Measurements from ENCODE around the gene GRK1. TPM values are rescaled to one million over a fixed set of nuclear protein-coding genes. Genes with fewer than 3 reads are reported as not detected.

The GRK1 gene
- total and polyA plus RNA-seq, 2 experiments from 2014 or later = 0.17 TPM; not detected in 1

DNA sequence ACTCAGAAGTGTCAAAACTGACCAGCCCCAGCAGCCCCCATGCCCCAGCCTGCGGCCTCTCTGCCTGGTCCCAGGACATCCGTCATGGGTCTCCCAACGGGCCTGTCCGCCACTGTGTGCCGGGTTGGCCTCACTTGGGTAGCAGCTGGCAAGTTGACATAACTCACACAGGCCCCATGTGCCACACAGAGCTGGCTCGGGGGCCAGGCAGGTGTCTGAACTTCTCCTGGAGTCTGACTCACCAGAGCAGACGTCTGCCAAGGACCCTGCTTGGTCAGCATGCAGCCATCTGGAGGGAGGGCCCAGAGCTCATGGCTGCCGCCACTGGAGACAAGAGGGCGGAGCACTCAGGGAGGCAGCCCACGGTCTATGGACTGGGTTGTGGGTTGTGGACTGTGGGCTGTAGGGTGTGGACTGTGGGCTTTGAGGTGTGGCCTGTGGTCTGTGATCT, 60.0 kb downstream of the GRK1 start:
- no peaks in the 10 kb centered on the region for H4K20me1 ChIP-seq (ENCODE audit: insufficient read depth, poor library complexity, severe bottlenecking)
- no peak for DNase-seq (ENCODE audit: low spot score)
- H3K27me3 ChIP-seq = no peaks in the 10 kb centered on the region
- no peak overlapping the region for H3K4me3 ChIP-seq
- peak overlapping the region; percentile 72 for H3K27ac ChIP-seq
- no peaks in the 10 kb centered on the region for H3K9me2 ChIP-seq (replicated peaks; ENCODE audit: insufficient read depth)
- no peaks in the 10 kb centered on the region for H3K9me3 ChIP-seq (ENCODE audit: low read depth)
- TF ChIP-seq, protein P1, sequence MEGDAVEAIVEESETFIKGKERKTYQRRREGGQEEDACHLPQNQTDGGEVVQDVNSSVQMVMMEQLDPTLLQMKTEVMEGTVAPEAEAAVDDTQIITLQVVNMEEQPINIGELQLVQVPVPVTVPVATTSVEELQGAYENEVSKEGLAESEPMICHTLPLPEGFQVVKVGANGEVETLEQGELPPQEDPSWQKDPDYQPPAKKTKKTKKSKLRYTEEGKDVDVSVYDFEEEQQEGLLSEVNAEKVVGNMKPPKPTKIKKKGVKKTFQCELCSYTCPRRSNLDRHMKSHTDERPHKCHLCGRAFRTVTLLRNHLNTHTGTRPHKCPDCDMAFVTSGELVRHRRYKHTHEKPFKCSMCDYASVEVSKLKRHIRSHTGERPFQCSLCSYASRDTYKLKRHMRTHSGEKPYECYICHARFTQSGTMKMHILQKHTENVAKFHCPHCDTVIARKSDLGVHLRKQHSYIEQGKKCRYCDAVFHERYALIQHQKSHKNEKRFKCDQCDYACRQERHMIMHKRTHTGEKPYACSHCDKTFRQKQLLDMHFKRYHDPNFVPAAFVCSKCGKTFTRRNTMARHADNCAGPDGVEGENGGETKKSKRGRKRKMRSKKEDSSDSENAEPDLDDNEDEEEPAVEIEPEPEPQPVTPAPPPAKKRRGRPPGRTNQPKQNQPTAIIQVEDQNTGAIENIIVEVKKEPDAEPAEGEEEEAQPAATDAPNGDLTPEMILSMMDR (IDR thresholded peaks at IDR 0.05; ENCODE audit: poor library complexity) = no peak
- TF ChIP-seq EZH2 (IDR thresholded peaks at IDR 0.05; ENCODE audit: borderline replicate concordance) (no peak), EZH2phosphoT487 (IDR thresholded peaks at IDR 0.05; ENCODE audit: low read depth, severe bottlenecking, unreplicated experiment) (no peak)
- peak overlapping the region; percentile 88 for H3K4me2 ChIP-seq
- peaks cover 6% of the 10 kb centered on the region for H3K4me1 ChIP-seq (ENCODE audit: insufficient read depth)
- H3K79me2 ChIP-seq = no peaks in the 10 kb centered on the region
- no peaks in the 10 kb centered on the region for H3K36me3 ChIP-seq (replicated peaks; ENCODE audit: insufficient read depth, low read depth)
- no peak overlapping the region for H2AFZ ChIP-seq
- WGBS (ENCODE audit: low lambda C conversion rate, missing lambda C conversion rate) = 85% methylated on average over 10 of the region's 10 CpGs

DNA sequence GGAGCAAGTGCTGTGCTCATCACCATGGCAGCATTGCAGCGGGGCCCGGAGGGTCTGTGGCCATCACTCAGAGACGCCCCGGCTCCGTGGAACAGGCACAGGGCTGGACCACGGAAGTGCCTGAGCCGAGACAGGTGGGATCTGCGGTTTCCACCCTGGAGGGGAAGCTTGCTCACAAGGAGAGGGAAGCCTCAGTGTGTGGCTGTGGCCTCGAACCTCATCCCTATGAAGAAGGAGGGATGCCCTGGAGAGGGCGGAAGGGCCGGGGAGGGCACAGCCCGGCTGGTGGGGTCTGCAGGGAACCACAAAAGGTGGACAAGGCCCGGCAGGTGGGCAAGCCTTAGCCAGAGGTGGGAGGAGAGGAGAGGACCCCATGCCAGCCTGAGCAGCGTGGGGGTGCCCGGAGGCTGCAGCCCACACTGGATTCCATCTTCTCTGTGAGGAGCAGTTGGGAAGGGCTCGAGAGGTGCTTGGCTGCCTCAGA, 61.6 kb downstream of the GRK1 start:
- TF ChIP-seq EZH2phosphoT487 (IDR thresholded peaks at IDR 0.05; ENCODE audit: low read depth, severe bottlenecking, unreplicated experiment) = no peak
- no peak for TF ChIP-seq EZH2 (IDR thresholded peaks at IDR 0.05; ENCODE audit: borderline replicate concordance)
- TF ChIP-seq, protein P1 (IDR thresholded peaks at IDR 0.05; ENCODE audit: poor library complexity) = no peak
- H3K4me1 ChIP-seq (ENCODE audit: insufficient read depth) = peaks cover 6% of the 10 kb centered on the region
- H3K4me3 ChIP-seq = no peak overlapping the region
- WGBS (ENCODE audit: low lambda C conversion rate, missing lambda C conversion rate) = 97% methylated on average over 16 of the region's 16 CpGs
- no peak for DNase-seq (ENCODE audit: low spot score)
- no peak overlapping the region for H2AFZ ChIP-seq
- no peaks in the 10 kb centered on the region for H3K36me3 ChIP-seq (replicated peaks; ENCODE audit: insufficient read depth, low read depth)
- no peak overlapping the region for H3K27ac ChIP-seq
- no peaks in the 10 kb centered on the region for H3K79me2 ChIP-seq
- H4K20me1 ChIP-seq (ENCODE audit: insufficient read depth, poor library complexity, severe bottlenecking) = no peaks in the 10 kb centered on the region
- H3K9me2 ChIP-seq (replicated peaks; ENCODE audit: insufficient read depth) = no peaks in the 10 kb centered on the region
- no peaks in the 10 kb centered on the region for H3K27me3 ChIP-seq
- H3K4me2 ChIP-seq = no peak overlapping the region
- H3K9me3 ChIP-seq (ENCODE audit: low read depth) = no peaks in the 10 kb centered on the region

DNA sequence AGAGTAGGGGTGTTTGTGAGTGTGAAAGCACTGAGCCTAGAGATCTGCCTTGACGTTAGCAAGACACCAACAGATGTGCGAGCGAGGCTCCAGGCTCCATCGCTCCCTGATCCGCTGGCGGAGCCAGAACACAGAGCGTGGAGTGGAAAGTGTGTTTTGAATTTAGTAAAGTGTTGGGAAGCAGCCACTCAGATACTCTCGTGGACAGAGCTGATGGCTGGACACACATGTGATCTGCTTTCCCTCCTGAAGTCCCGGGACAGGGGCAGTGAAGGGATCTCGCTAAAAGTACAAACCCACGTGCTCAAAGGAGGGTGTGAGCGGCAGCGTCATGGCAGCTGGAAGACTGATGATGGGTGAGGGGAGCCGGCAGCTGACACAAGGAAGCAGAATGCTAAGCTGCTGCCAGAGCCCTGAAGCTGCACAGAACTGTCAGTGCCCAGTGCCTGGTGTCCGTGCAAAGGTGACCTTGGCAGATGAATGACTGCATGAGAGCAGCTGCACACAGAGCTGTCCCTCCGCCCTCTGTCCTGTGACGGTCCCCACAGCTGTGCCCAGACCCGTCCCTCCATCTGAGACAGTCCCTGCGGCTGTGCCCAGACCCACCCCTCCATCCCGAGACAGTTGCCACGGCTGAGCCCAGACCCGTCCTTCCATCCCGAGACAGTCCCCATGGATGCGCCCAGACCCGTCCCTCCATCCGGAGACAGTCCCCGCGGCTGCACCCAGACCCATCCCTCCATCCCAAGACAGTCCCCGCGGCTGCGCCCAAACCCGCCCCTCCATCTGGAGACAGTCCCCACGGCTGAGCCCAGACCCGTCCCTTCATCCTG, 62.4 kb downstream of the GRK1 start:
- H3K36me3 ChIP-seq (replicated peaks; ENCODE audit: insufficient read depth, low read depth) = no peaks in the 10 kb centered on the region
- no peaks in the 10 kb centered on the region for H3K9me3 ChIP-seq (ENCODE audit: low read depth)
- no peak overlapping the region for H3K27ac ChIP-seq
- DNase-seq (ENCODE audit: low spot score) = no peak
- H2AFZ ChIP-seq = no peak overlapping the region
- no peaks in the 10 kb centered on the region for H3K9me2 ChIP-seq (replicated peaks; ENCODE audit: insufficient read depth)
- H3K4me2 ChIP-seq = no peak overlapping the region
- H3K79me2 ChIP-seq = no peaks in the 10 kb centered on the region
- WGBS (ENCODE audit: low lambda C conversion rate, missing lambda C conversion rate) = 83% methylated on average over 21 of the region's 34 CpGs
- TF ChIP-seq EZH2 (IDR thresholded peaks at IDR 0.05; ENCODE audit: borderline replicate concordance) (no peak), EZH2phosphoT487 (IDR thresholded peaks at IDR 0.05; ENCODE audit: low read depth, severe bottlenecking, unreplicated experiment) (no peak)
- TF ChIP-seq, protein P1 (IDR thresholded peaks at IDR 0.05; ENCODE audit: poor library complexity) = no peak
- no peaks in the 10 kb centered on the region for H3K27me3 ChIP-seq
- H3K4me1 ChIP-seq (ENCODE audit: insufficient read depth) = peaks cover 5% of the 10 kb centered on the region
- no peaks in the 10 kb centered on the region for H4K20me1 ChIP-seq (ENCODE audit: insufficient read depth, poor library complexity, severe bottlenecking)
- H3K4me3 ChIP-seq = no peak overlapping the region

Measured in hepatocyte (in vitro differentiated cells).